H9 (cell line): ENCODE measurements around the gene VWF. TPM values are rescaled to one million over a fixed set of nuclear protein-coding genes. Genes with fewer than 3 reads are reported as not detected.

Experiments used
- DNase-seq: peaks from one replicate; pipeline ENCODE4 v3.0.0-alpha.2; 2017
- H2AFZ ChIP-seq: one replicate; pipeline ENCODE4 v1.6.1; 2013; ENCODE audit warnings: mild to moderate bottlenecking, low read length, control low read depth, moderate library complexity
- H2AK5ac ChIP-seq: 2 replicates; pipeline ENCODE4 v1.6.1; 2013; ENCODE audit warnings: low read length, control low read depth, mixed read lengths; ENCODE audit not compliant: insufficient read length
- H2BK120ac ChIP-seq: one replicate; pipeline ENCODE4 v1.6.1; 2013; ENCODE audit warnings: low read depth, mild to moderate bottlenecking, low read length, control low read depth, inconsistent platforms; ENCODE audit not compliant: poor library complexity, severe bottlenecking
- H2BK12ac ChIP-seq: 2 replicates; pipeline ENCODE4 v1.6.1; 2013; ENCODE audit warnings: low read length, control low read depth, mixed read lengths, low read depth; ENCODE audit not compliant: insufficient read length
- H2BK15ac ChIP-seq: 2 replicates; pipeline ENCODE4 v1.6.1; 2013; ENCODE audit warnings: low read depth, low read length, control low read depth
- H2BK20ac ChIP-seq: one replicate; pipeline ENCODE4 v1.6.1; 2013; ENCODE audit warnings: low read depth, mild to moderate bottlenecking, low read length, control low read depth, inconsistent platforms; ENCODE audit not compliant: poor library complexity, severe bottlenecking
- H2BK5ac ChIP-seq: 2 replicates; pipeline ENCODE4 v1.6.1; 2013; ENCODE audit warnings: low read length, control low read depth, mixed read lengths; ENCODE audit not compliant: insufficient read length
- H3K14ac ChIP-seq: 2 replicates; pipeline ENCODE4 v1.6.1; 2013; ENCODE audit warnings: low read length, control low read depth; ENCODE audit not compliant: insufficient read depth
- H3K18ac ChIP-seq: 2 replicates; pipeline ENCODE4 v1.6.1; 2013; ENCODE audit warnings: low read depth, mild to moderate bottlenecking, mixed read lengths, low read length, control low read depth; ENCODE audit not compliant: insufficient read length
- H3K23ac ChIP-seq: 2 replicates; pipeline ENCODE4 v1.6.1; 2013; ENCODE audit warnings: low read length, control low read depth, mixed read lengths, low read depth; ENCODE audit not compliant: insufficient read length
- H3K23me2 ChIP-seq: 2 replicates; pipeline ENCODE4 v1.6.1; 2013; ENCODE audit warnings: low read depth, mild to moderate bottlenecking, mixed read lengths, low read length, control low read depth; ENCODE audit not compliant: insufficient read length, poor library complexity, severe bottlenecking
- H3K27ac ChIP-seq: 2 replicates; pipeline ENCODE4 v1.5.1; 2013; ENCODE audit warnings: low read length, control low read depth, mixed read lengths, low read depth; ENCODE audit not compliant: insufficient read length
- H3K27me3 ChIP-seq: 2 replicates; pipeline ENCODE4 v1.6.1; 2013; ENCODE audit warnings: low read length, control low read depth, inconsistent platforms; ENCODE audit not compliant: insufficient read depth
- H3K4ac ChIP-seq: 2 replicates; pipeline ENCODE4 v1.6.1; 2013; ENCODE audit warnings: low read depth, mild to moderate bottlenecking, control low read depth, inconsistent platforms, low read length, moderate library complexity
- H3K4me1 ChIP-seq: 2 replicates; pipeline ENCODE4 v1.6.1; 2013; ENCODE audit warnings: low read length, control low read depth, inconsistent platforms; ENCODE audit not compliant: insufficient read depth
- H3K4me2 ChIP-seq: 2 replicates; pipeline ENCODE4 v1.6.1; 2013; ENCODE audit warnings: low read length, control low read depth, mixed read lengths; ENCODE audit not compliant: insufficient read length, insufficient read depth
- H3K56ac ChIP-seq: 2 replicates; pipeline ENCODE4 v1.6.1; 2013; ENCODE audit warnings: low read depth, mild to moderate bottlenecking, mixed read lengths, low read length, control low read depth; ENCODE audit not compliant: insufficient read length
- H3K79me1 ChIP-seq: 2 replicates; pipeline ENCODE4 v1.6.1; 2013; ENCODE audit warnings: low read depth, mild to moderate bottlenecking, moderate library complexity, low read length, control low read depth, inconsistent platforms; ENCODE audit not compliant: insufficient read depth, poor library complexity, severe bottlenecking
- H3K79me2 ChIP-seq: 2 replicates; pipeline ENCODE4 v1.6.1; 2013; ENCODE audit warnings: low read length, control low read depth, inconsistent platforms; ENCODE audit not compliant: insufficient read depth
- H3K9ac ChIP-seq: 2 replicates; pipeline ENCODE4 v1.6.1; 2013; ENCODE audit warnings: low read length, control low read depth, mixed read lengths; ENCODE audit not compliant: insufficient read length; ENCODE audit errors: extremely low read depth
- H3K9me3 ChIP-seq: one replicate; pipeline ENCODE4 v1.6.1; 2013; ENCODE audit warnings: low read depth, low read length, inconsistent platforms; ENCODE audit not compliant: control insufficient read depth
- H3T11ph ChIP-seq: one replicate; pipeline ENCODE4 v1.6.1; 2013; ENCODE audit warnings: mild to moderate bottlenecking, low read length, control low read depth, inconsistent platforms
- H4K20me1 ChIP-seq: one replicate; pipeline ENCODE4 v1.6.1; 2013; ENCODE audit not compliant: control insufficient read depth, insufficient read length, insufficient read depth
- H4K5ac ChIP-seq: 2 replicates; pipeline ENCODE4 v1.6.1; 2013; ENCODE audit warnings: low read depth, mild to moderate bottlenecking, mixed read lengths, low read length, control low read depth; ENCODE audit not compliant: insufficient read length
- H4K8ac ChIP-seq: replicated peaks from 2 replicates; pipeline ENCODE4 v1.6.1; 2013; ENCODE audit warnings: low read length, control low read depth, mixed read lengths, low read depth; ENCODE audit not compliant: insufficient read length
- H4K91ac ChIP-seq: 2 replicates; pipeline ENCODE4 v1.6.1; 2013; ENCODE audit warnings: low read depth, mild to moderate bottlenecking, moderate library complexity, mixed read lengths, low read length, control low read depth; ENCODE audit not compliant: insufficient read length
- H3K27ac Mint-ChIP-seq, 3 experiments: 2 replicates in 2 of 3; 3 replicates in 1 of 3; pipeline ENCODE4 v1.8.0; 2020 to 2021; ENCODE audit warnings: mixed read lengths in 3 of 3, mild to moderate bottlenecking in 1 of 3, moderate library complexity in 1 of 3
- H3K27me3 Mint-ChIP-seq: 2 replicates; pipeline ENCODE4 v1.8.0; 2021; ENCODE audit warnings: low read depth, mild to moderate bottlenecking, moderate library complexity, mixed read lengths
- H3K36me3 Mint-ChIP-seq, 3 experiments: 2 replicates in 2 of 3; 3 replicates in 1 of 3; pipeline ENCODE4 v1.8.0; 2020 to 2021; ENCODE audit warnings: low read depth in 3 of 3, mixed read lengths in 3 of 3; ENCODE audit not compliant: insufficient read depth in 1 of 3
- H3K4me1 Mint-ChIP-seq, 2 experiments: 2 replicates each; pipeline ENCODE4 v1.8.0; 2020; ENCODE audit warnings: mixed read lengths in 2 of 2
- H3K4me3 Mint-ChIP-seq, 2 experiments: 2 replicates in 1 of 2; 3 replicates in 1 of 2; pipeline ENCODE4 v1.8.0; 2020 to 2021; ENCODE audit warnings: mild to moderate bottlenecking in 2 of 2, mixed read lengths in 2 of 2, moderate library complexity in 1 of 2
- H3K9me3 Mint-ChIP-seq, 2 experiments: 2 replicates in 1 of 2; 3 replicates in 1 of 2; pipeline ENCODE4 v1.8.0; 2020; ENCODE audit warnings: mild to moderate bottlenecking in 2 of 2, mixed read lengths in 2 of 2, moderate library complexity in 1 of 2
- CTCF ChIP-seq: fragments of 200-600 bp; sonication (generic); conservative IDR thresholded peaks from 3 replicates; pipeline ENCODE4 v1.8.0; 2021; ENCODE audit warnings: antibody characterized with exemption, mild to moderate bottlenecking
- WGBS: extraction: QIAGEN DNeasy Blood & Tissue Kit; methylation state at CpG from one replicate; pipeline ENCODE4 v1.1.7; 2013; ENCODE audit warnings: missing lambda C conversion rate, low lambda C conversion rate, mixed read lengths; ENCODE audit not compliant: insufficient read length; ENCODE audit errors: extremely low coverage; 5-methylcytosine and 5-hydroxymethylcytosine counted together
- total RNA-seq: library from RNA; stranded (reverse); gene quantifications from 2 replicates; pipeline ENCODE4 v1.2.1, GENCODE V29; 2021

Gene VWF
- total RNA-seq, 1 experiment from 2014 or later, result 0.17 TPM

DNA sequence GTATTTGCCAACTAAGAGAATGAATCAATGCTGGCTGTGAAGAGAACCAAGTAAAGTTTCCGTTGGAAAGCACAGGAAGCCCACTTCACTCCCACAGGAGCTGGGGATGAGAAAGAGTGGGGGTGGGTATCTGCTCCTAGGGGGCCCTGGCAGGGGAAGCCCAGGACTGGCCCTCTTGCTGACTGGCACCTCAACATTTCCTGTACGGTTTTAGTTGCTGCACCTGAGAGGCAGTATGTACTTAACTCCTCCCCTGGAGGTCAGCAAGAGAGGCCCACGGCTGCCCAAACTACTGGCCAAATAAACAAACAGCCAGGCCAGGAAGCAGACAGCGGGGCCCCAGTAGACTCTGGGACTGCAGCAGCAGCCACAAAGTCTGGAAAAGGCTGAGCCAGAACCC is 33.8 kb upstream of the VWF start:
- no peaks in the 10 kb centered on the region for H3K79me1 ChIP-seq
- no peaks in the 10 kb centered on the region for H3K79me2 ChIP-seq
- no peak overlapping the region for H3K4me2 ChIP-seq
- H3K9ac ChIP-seq, result no peak overlapping the region
- no peak overlapping the region for H4K8ac ChIP-seq
- Mint-ChIP-seq H3K27me3 (peaks cover 7% of the 10 kb centered on the region), H3K36me3 (no peaks in the 10 kb centered on the region), H3K9me3 (no peaks in the 10 kb centered on the region), H3K27ac (no peak overlapping the region), H3K4me3 (no peak overlapping the region), H3K4me1 (peaks cover 8 to 12% of the 10 kb centered on the region in 2 experiments; a peak in 3 of 4 replicates)
- no peak overlapping the region for H3K27ac ChIP-seq
- no peak overlapping the region for H3K56ac ChIP-seq
- no peak overlapping the region for H4K5ac ChIP-seq
- H2AK5ac ChIP-seq, result no peak overlapping the region
- no peaks in the 10 kb centered on the region for H3K9me3 ChIP-seq
- no peak overlapping the region for H3K18ac ChIP-seq
- no peak for DNase-seq
- H3K4me1 ChIP-seq, result no peaks in the 10 kb centered on the region; the same call in 1 of the 2 replicates
- no peak overlapping the region for H2BK12ac ChIP-seq
- WGBS, result no CpG with 5 or more reads among the region's 4 CpGs
- H3K23ac ChIP-seq, result no peak overlapping the region
- H3T11ph ChIP-seq, result no peak overlapping the region
- H3K27me3 ChIP-seq, result no peaks in the 10 kb centered on the region
- H3K23me2 ChIP-seq, result no peaks in the 10 kb centered on the region
- no peak overlapping the region for H2BK15ac ChIP-seq
- no peak overlapping the region for H2BK120ac ChIP-seq
- H3K4ac ChIP-seq, result no peak overlapping the region
- H3K14ac ChIP-seq, result no peak overlapping the region
- no peak overlapping the region for H4K91ac ChIP-seq
- H2AFZ ChIP-seq, result no peak overlapping the region
- TF ChIP-seq CTCF, result no peak
- H4K20me1 ChIP-seq, result no peaks in the 10 kb centered on the region
- H2BK5ac ChIP-seq, result no peak overlapping the region
- no peak overlapping the region for H2BK20ac ChIP-seq
